GM19240 (cell line): ENCODE results near the gene MLLT1.

Experiments
- DNase-seq: peaks from one replicate; pipeline ENCODE4 v3.0.0; 2011; ENCODE audit warnings: low spot score; ENCODE audit not compliant: insufficient read length

Gene MLLT1

GRCh38 chr19:6221878-6222746 is 57.7 kb downstream of the MLLT1 start:
- DNase-seq, result no peak

- no peak for DNase-seq
Observed at GRCh38 chr19:6221220-6221877, 58.4 kb downstream of the MLLT1 start.

DNA sequence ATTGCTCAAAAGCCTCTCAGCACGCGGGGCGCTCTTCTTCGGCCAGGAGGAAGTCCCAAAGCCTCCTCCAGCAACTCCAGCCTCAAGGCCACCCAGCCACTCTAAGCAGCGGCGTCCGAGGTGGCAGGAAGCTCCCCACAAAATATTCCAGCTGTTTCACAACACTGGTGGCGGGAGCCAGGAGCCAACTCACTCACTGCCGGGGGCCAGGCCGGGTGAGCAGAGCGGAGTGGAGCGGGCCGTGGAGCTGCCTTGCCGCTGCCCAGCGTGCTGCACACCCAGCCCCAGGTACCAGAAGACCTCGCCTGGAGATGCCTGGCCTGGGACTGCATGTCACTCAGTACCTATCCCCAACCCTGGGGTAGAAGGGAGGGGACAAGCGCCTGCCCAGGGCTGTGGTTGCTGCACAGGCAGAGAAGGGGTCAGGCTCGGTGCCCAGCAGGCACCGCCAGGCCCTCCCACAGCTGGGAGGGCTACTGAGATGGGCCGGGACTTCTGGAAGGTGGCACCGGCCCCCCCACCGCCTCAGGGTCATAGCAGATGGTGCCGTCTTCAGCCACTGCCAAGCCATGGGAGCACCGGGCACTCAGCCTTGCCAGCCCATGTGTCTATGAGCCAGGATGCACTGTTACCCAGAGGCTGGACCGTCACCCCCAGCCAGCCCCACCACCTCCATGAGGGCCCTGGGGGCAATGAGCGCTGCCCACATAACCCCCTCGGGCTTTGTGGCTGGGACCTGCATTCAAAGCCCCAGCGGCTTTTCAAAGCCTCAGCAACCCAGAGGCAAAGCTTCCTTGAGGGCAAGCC is 59.2 kb downstream of the MLLT1 start:
- DNase-seq, result no peak

DNA sequence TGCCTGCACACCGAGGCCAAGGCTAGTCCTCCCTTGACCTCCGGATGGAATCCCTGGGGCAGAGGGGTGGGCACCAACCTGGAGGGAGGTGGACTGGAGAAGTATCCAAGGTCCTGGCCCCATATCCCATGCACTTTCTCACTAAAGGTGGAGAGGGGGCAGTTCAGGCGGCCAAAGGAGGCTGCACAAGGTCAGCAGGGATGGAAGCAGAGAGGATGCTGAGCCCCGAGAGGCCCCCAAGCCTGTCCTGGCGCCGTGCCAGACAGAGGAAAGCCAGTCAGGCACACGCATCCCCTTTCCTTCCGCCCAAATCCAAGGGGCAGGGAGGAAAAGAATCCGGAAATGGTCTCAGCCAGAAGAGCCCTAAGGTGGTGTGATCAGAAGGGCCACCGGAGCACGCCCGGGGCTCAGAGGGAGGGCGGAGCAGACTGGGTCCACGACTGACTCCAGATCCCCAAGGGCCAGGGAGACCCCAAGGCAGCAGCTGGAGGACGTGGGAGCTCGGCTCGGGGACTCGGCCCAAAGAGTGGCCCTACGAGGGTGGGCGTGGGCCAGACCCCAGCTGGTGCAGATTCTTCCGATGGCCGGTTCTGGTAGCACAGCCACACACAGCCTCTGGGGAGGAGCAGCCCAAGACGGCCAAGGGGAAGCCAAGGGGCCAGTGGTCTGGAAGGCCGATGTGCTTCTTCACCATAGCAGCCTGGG is 60.0 kb downstream of the MLLT1 start:
- DNase-seq, result no peak

DNA sequence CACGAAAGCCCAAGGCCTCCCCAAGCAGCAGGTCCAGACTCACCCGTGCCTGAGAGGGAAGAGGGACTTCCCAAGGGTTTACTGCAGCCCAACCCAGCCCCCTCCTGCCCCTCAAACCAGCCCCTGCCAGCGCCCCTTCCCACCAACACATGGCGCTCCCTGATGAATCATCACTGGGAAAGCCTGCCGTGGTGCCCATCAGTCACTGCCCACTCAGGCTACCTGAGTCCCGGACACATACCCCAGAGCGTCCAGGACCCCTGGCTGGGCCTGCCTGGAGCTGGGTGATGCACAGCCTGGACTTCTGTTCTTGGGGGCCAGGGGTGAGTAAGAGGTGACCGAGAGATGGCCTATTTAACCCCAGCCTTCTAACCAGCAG is 60.6 kb downstream of the MLLT1 start:
- DNase-seq, result no peak

- DNase-seq, result peak; percentile 99
Observed at GRCh38 chr19:6218491-6219146, 61.2 kb downstream of the MLLT1 start.

GRCh38 chr19:6217752-6218334 is 61.9 kb downstream of the MLLT1 start:
- DNase-seq, result no peak

- no peak for DNase-seq
Observed at GRCh38 chr19:6216996-6217751, 62.6 kb downstream of the MLLT1 start.

DNA sequence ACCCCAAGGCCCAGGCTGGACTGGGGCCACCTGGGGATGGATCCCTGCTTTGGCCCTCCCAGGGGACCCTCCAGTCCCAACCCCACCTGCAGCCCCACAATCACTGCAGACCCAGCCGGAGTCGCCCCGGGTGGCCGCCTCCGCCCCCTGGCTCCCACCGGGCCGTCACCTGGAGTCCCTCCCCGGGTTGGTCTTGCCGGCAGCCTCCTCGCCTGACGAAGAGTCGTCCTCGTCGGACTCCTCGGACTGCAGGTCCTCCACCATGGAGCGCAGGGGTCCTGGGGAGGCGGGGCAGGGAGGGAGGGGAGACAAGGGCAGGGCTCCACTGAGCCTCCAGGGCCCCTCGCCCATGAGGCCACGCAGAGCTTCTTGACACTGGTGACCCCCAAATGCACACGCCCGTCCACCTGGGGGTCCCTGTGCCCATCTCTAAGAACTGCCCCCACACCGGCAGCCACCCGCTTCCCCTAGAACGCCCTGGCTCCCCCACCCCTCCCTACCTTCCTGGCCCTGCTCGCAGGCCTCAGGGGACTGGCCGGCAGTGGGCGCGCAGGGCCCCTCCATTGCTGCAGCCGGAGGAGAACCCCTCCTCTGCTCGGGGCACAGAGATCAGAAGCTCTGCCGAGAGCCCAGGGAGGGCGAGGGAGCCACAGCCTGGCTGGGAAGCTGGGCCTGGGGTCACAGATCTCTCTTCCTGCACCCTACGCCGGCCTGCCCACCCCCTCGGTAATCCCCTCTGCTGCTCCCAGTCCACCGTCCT is 63.4 kb downstream of the MLLT1 start:
- DNase-seq, result no peak

DNA sequence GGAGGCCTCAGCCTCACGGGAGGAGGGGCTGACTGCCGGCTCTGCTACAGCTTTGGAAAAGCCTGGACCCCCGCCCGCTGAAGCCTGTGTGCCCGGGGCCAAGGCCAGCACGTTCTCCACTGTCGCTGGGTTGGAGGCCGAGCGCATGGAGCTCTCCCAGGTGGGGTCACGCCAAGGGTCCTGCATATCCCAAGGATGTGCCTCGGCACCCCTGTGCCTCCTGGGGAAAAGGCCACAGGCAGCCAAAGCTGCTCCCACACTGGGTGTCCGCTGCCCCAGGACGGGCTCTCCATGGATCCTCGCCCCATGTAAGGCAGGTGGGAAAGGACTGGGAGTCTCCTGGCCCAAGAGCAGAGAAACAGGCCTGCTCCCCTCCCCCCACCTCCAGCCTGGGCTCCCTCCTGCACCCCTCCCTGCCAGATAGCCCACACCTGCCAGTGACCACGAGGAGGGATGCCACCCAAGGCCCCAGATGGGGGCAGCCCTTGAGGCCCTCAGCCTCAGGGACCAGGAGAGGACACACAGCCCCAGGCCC is 64.0 kb downstream of the MLLT1 start:
- no peak for DNase-seq

- no peak for DNase-seq
Observed at GRCh38 chr19:6214881-6215541, 64.8 kb downstream of the MLLT1 start.

DNA sequence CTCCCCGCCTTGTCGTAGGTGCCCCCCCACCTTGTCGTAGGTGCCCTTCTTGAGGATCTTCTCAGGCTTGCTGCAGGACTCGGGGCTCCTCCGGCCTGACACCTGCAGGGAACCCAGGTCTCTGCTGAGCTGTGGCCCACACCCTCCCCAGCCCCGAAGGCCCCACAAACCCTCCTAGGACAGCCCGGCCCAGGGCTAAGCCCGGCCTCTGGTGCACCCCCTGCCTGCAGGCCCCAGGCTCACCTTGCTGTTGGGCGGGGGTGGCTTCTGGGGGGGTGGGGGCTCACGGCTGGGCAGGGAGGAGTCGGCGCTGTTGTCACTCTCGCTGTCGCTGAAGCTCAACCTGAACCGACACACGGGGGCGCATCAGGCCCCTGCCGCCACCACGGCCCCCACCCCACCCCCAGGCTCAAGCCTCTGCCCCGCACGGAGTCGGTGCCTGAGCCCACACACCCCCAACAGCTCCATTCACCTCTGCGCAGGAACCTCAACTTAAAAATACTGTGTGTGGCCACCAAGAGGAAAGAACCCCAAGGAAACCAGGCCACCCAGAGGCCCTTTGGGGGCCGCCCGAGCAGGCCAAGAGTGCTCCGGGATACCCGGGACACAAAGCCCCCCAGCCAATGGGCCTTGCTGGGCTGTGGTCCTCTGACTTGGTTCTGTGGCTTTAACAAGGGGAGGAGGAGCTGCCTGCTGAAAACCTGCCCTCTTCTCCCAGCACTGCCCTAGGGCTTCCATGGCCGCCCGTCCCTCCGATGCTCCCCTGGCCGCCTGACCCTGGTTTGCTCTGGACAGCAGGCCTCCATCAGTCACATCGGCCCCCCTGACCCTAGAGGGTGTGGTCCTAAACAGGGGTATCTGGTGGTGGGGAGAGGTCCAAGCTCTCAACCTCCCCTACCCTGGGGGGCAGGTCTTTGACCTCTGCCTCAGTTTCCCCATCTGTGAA is 65.8 kb downstream of the MLLT1 start:
- no peak for DNase-seq

DNA sequence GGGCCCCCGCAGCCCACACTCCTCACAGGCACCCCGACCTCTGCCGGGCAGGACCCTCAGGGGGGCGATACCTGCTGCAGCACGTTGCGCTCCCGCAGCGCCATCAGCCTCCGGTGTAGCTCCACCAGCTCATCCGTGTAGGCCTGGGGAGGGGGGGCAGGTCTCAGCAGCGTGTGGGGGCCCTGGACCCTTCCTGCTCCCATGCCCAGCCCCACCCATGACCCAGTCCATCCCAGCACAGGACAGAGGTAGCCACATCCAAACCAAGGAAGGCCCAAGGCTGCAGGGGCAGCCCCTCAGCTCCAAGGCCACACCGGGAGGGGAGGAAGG is 66.5 kb downstream of the MLLT1 start:
- DNase-seq, result no peak

DNA sequence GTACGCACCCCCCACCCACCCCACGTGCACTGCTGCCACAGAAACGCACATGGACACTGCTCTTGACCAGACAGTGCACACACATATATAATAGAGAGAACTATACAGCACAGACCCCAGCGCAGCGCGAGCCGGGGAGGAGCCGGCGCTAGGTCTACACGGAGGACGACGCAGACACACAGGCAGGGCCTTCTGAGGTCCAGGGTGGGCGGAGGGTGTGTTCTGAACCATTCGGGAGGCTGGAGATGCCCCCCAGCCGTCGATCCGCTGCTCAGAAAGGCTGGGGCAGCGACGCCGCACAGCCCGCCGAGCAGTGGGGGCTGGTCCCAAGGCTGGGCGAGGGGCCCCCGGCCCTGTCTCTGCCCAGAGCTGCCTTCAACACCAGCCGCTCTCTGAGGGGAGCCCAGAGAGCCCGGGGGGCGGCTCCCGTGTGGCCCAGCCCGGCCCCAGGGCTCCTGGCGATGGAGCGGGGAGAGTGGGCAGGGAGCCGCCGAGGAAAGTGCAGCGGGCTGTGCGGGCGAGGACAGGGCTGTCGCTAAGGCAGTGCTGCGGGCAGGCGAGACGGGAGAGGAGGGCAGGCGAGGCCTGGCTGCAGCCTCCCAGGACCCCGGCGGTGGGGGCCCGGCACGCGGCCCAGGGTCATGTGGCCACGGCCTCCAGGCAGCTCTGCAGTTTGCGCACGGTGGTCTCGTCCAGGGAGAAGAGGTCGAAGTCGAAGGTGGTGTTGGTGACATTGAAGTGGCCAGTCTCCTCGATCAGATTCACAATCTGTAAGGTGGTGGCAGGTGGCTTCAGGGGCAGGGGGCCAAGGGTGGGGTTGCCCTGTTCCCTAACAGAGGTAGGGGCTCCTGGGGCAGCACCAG is 67.1 kb downstream of the MLLT1 start:
- DNase-seq, result no peak

GRCh38 chr19:6211632-6212402 is 68.0 kb downstream of the MLLT1 start:
- no peak for DNase-seq
